ENCODE results near the gene BPIFB6.

The BPIFB6 gene

GRCh38 chr20:33022694-33023438 lies 8.6 kb upstream of the BPIFB6 start:
- no peak for TF ChIP-seq CTCF (IDR thresholded peaks at IDR 0.05; ENCODE audit: insufficient read depth, low read depth, low read length, missing control alignments)
- DNase-seq (ENCODE audit: low read depth) = no peak
- H3K4me3 ChIP-seq (ENCODE audit: low read depth, low read length) = no peak overlapping the region

- TF ChIP-seq CTCF (IDR thresholded peaks at IDR 0.05; ENCODE audit: insufficient read depth, low read depth, low read length, missing control alignments) = no peak
- H3K4me3 ChIP-seq (ENCODE audit: low read depth, low read length) = no peak overlapping the region
- no peak for DNase-seq (ENCODE audit: low read depth)
These were observed 7.8 kb upstream of the BPIFB6 start for GRCh38 chr20:33023439-33024242.

DNA sequence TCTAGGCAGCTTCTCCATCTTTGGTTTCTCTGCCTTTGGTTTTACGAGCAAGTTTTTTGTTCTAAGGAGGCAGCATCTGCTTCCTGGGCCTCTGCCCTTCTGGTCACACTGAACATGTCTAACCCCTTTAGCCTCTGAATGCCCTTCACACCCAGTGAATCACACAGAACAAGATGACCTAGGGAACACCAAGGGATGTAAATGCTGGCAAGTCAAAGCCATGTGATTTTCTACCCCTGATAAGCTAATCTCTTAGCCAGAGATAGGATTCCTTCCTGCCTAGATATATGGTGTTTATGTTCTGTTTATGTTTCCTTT lies 7.2 kb upstream of the BPIFB6 start:
- H3K4me3 ChIP-seq (ENCODE audit: low read depth, low read length) = no peak overlapping the region
- no peak for TF ChIP-seq CTCF (IDR thresholded peaks at IDR 0.05; ENCODE audit: insufficient read depth, low read depth, low read length, missing control alignments)
- no peak for DNase-seq (ENCODE audit: low read depth)

- no peak for DNase-seq (ENCODE audit: low read depth)
- TF ChIP-seq CTCF (IDR thresholded peaks at IDR 0.05; ENCODE audit: insufficient read depth, low read depth, low read length, missing control alignments) = no peak
- H3K4me3 ChIP-seq (ENCODE audit: low read depth, low read length) = no peak overlapping the region
These were observed 6.7 kb upstream of the BPIFB6 start for GRCh38 chr20:33024609-33025317.

DNA sequence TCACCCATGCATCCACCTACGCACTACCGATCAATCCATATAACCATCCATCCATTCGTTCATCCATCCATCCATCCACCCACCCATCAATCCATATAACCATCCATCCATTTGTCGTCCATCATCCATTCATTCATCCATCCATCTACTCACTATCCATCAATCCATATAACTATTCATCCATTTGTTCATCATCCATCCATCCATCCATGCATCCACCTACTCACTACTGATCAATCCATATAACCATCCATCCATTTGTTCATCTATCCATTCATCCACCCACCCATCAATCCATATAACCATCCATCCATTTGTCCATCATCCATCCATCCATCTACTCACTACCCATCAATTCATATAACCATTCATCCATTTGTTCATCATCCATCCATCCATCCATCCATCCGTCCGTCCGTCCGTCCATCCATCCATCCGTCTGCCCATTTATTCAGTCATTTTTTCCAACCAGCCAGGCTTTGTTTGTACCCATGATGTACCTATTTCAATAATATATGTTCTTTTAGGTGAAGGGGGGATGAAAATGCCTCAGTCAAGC lies 6.1 kb upstream of the BPIFB6 start:
- no peak overlapping the region for H3K4me3 ChIP-seq (ENCODE audit: low read depth, low read length)
- no peak for DNase-seq (ENCODE audit: low read depth)
- TF ChIP-seq CTCF (IDR thresholded peaks at IDR 0.05; ENCODE audit: insufficient read depth, low read depth, low read length, missing control alignments) = no peak

GRCh38 chr20:33026072-33026778 lies 5.2 kb upstream of the BPIFB6 start:
- no peak for TF ChIP-seq CTCF (IDR thresholded peaks at IDR 0.05; ENCODE audit: insufficient read depth, low read depth, low read length, missing control alignments)
- no peak overlapping the region for H3K4me3 ChIP-seq (ENCODE audit: low read depth, low read length)
- no peak for DNase-seq (ENCODE audit: low read depth)
